CD4-positive, alpha-beta T cell (primary cell): ENCODE data around the gene PLCB1. TPM values are rescaled to one million over a fixed set of nuclear protein-coding genes. Genes with fewer than 3 reads are reported as not detected.

ENCODE experiments used
- ATAC-seq: fragments of 200-7000 bp; cut with Tn5 transposase; one replicate; pipeline ENCODE4 v1.10.0; 2022; ENCODE audit warnings: mild to moderate bottlenecking; ENCODE audit not compliant: poor library complexity
- CTCF ChIA-PET: fragments of 350-600 bp; sonication (Branson Sonifier 250); formaldehyde crosslinking; loops from one replicate; lab custom pipeline; 2021; ENCODE audit warnings: antibody characterized with exemption, inconsistent platforms; lab: Charles Lee
- POLR2A ChIA-PET: fragments of 350-600 bp; sonication (Branson Sonifier 250); formaldehyde crosslinking; loops from one replicate; lab custom pipeline; 2021; ENCODE audit warnings: antibody characterized with exemption, inconsistent platforms; lab: Charles Lee
- DNase-seq, 14 experiments: peaks; one replicate each; pipeline ENCODE4 v3.0.0-alpha.2; 2013 to 2020; ENCODE audit warnings: mixed read lengths in 2 of 14
- H3K27ac ChIP-seq, 2 donors: one replicate each; pipeline versions ENCODE4 v1.5.1 to v1.7.0; 2013; ENCODE audit warnings: low read length in 2 of 2, low read depth in 1 of 2, mild to moderate bottlenecking in 1 of 2
- H3K27me3 ChIP-seq, 2 experiments: 1 replicate in 1 of 2; 2 replicates in 1 of 2; pipeline versions ENCODE4 v1.6.1 to v1.7.0; 2013; ENCODE audit warnings: low read length in 2 of 2, control low read depth in 1 of 2, mild to moderate bottlenecking in 1 of 2, moderate library complexity in 1 of 2; ENCODE audit not compliant: insufficient read depth in 2 of 2, control insufficient read depth in 1 of 2
- H3K36me3 ChIP-seq: one replicate; pipeline ENCODE4 v1.6.1; 2013; ENCODE audit warnings: low read length, control low read depth; ENCODE audit not compliant: insufficient read depth
- H3K4me1 ChIP-seq: one replicate; pipeline ENCODE4 v1.6.1; 2013; ENCODE audit warnings: low read length, control low read depth; ENCODE audit not compliant: insufficient read depth
- H3K4me3 ChIP-seq: one replicate; pipeline ENCODE4 v1.5.1; 2013; ENCODE audit warnings: mild to moderate bottlenecking, low read length, moderate library complexity
- H3K9me3 ChIP-seq, 2 experiments: 1 replicate in 1 of 2; 2 replicates in 1 of 2; pipeline versions ENCODE4 v1.6.1 to v1.7.0; 2013; ENCODE audit warnings: low read length in 2 of 2, mild to moderate bottlenecking in 2 of 2, control low read depth in 1 of 2, moderate library complexity in 1 of 2; ENCODE audit not compliant: control insufficient read depth in 1 of 2, insufficient read depth in 1 of 2
- H3K27ac Mint-ChIP-seq: one replicate; pipeline ENCODE4 v1.8.0; 2020; ENCODE audit warnings: mixed read lengths
- H3K27me3 Mint-ChIP-seq: one replicate; pipeline ENCODE4 v1.8.0; 2021; ENCODE audit warnings: mixed read lengths
- H3K36me3 Mint-ChIP-seq: one replicate; pipeline ENCODE4 v1.8.0; 2021; ENCODE audit warnings: low read depth, mixed read lengths
- H3K4me1 Mint-ChIP-seq: one replicate; pipeline ENCODE4 v1.8.0; 2021; ENCODE audit warnings: low read depth, mixed read lengths
- H3K4me3 Mint-ChIP-seq: one replicate; pipeline ENCODE4 v1.8.0; 2020; ENCODE audit warnings: mild to moderate bottlenecking, mixed read lengths
- H3K9me3 Mint-ChIP-seq: one replicate; pipeline ENCODE4 v1.8.0; 2020; ENCODE audit warnings: mixed read lengths
- CTCF ChIP-seq: fragments of 200-600 bp; IDR thresholded peaks from one replicate; pipeline ENCODE4 v1.8.0; 2022; ENCODE audit warnings: antibody characterized with exemption, mild to moderate bottlenecking
- intact Hi-C, 2 experiments: fragments of 100-400 bp; cut with DNase I in 1 of 2; cut with micrococcal nuclease in 1 of 2; formaldehyde crosslinking; loops; one replicate each; pipeline versions ENCODE4 v1.15.1 to v1.9.0; 2023 to 2025; cut with DNase I, micrococcal nuclease
- total RNA-seq, 174 experiments: library from RNA in 2 of 174; stranded (reverse) in 2 of 174; gene quantifications; one replicate each; pipeline ENCODE4 v1.2.3 and lab custom pipeline; 2021 to 2026

PLCB1 gene
- total RNA-seq, 2 experiments from 2014 or later: 3.8 to 5.6 TPM

- Histone ChIP-seq H3K27ac (no peak overlapping the region), H3K4me1 (peaks cover 4% of the 10 kb centered on the region), H3K27me3 (no peaks in the 10 kb centered on the region), H3K9me3 (no peaks in the 10 kb centered on the region), H3K4me3 (peak overlapping the region; percentile 21), H3K36me3 (no peaks in the 10 kb centered on the region)
- TF ChIP-seq CTCF: no peak
- Mint-ChIP-seq H3K9me3 (peaks cover 3% of the 10 kb centered on the region), H3K36me3 (no peaks in the 10 kb centered on the region), H3K4me1 (peaks cover 15% of the 10 kb centered on the region), H3K27me3 (no peaks in the 10 kb centered on the region), H3K27ac (no peak overlapping the region), H3K4me3 (peak overlapping the region; percentile 73)
- POLR2A ChIA-PET: no interaction called here
- DNase-seq (peak in 1 of 14 experiments; percentile 38), ATAC-seq (no peak)
- intact Hi-C loops: no loop called here
- CTCF ChIA-PET: no interaction called here
Observed at GRCh38 chr20:8602389-8603116, 470.5 kb downstream of the PLCB1 start.

GRCh38 chr20:8608470-8608869, 476.4 kb downstream of the PLCB1 start:
- Mint-ChIP-seq H3K4me1 (no peaks in the 10 kb centered on the region), H3K9me3 (peaks cover 3% of the 10 kb centered on the region), H3K36me3 (no peaks in the 10 kb centered on the region), H3K27me3 (no peaks in the 10 kb centered on the region), H3K4me3 (no peak overlapping the region), H3K27ac (no peak overlapping the region)
- no peak overlapping the region for H3K4me3 ChIP-seq
- DNase-seq: no peak
- no peak overlapping the region for H3K27ac ChIP-seq
- CTCF ChIA-PET: no interaction called here
- POLR2A ChIA-PET: no interaction called here
- H3K36me3 ChIP-seq: no peaks in the 10 kb centered on the region
- H3K4me1 ChIP-seq: peaks cover under 1% of the 10 kb centered on the region
- no peaks in the 10 kb centered on the region for H3K9me3 ChIP-seq
- no peak for TF ChIP-seq CTCF
- no peaks in the 10 kb centered on the region for H3K27me3 ChIP-seq
- intact Hi-C loops: no loop called here
- ATAC-seq: no peak

GRCh38 chr20:8616792-8617191, 484.7 kb downstream of the PLCB1 start:
- H3K27ac Mint-ChIP-seq: no peak overlapping the region
- ATAC-seq (no peak), DNase-seq (no peak)
- Histone ChIP-seq H3K4me1 (no peaks in the 10 kb centered on the region), H3K36me3 (no peaks in the 10 kb centered on the region), H3K27ac (no peak overlapping the region), H3K27me3 (no peaks in the 10 kb centered on the region), H3K4me3 (no peak overlapping the region), H3K9me3 (no peaks in the 10 kb centered on the region)
- no peaks in the 10 kb centered on the region for H3K36me3 Mint-ChIP-seq
- CTCF ChIA-PET: no interaction called here
- intact Hi-C loops: no loop called here
- H3K4me3 Mint-ChIP-seq: no peak overlapping the region
- POLR2A ChIA-PET: no interaction called here
- H3K27me3 Mint-ChIP-seq: no peaks in the 10 kb centered on the region
- H3K9me3 Mint-ChIP-seq: no peaks in the 10 kb centered on the region
- no peak for TF ChIP-seq CTCF
- H3K4me1 Mint-ChIP-seq: no peaks in the 10 kb centered on the region
